GM12878 (cell line): ENCODE measurements around the gene AFF1. TPM values are rescaled to one million over a fixed set of nuclear protein-coding genes. Genes with fewer than 3 reads are reported as not detected.

ENCODE experiments used
- ATAC-seq: fragments of 200-7000 bp; cut with Tn5 transposase; 3 replicates; pipeline ENCODE4 v1.9.1; 2020; ENCODE audit warnings: mild to moderate bottlenecking, moderate library complexity
- BruUV-seq: library from RNA; stranded (reverse); fragments of 400-500 nt; replicated peaks from 2 replicates; lab custom pipeline; 2021; lab: Mats Ljungman, UMichigan
- CTCF ChIA-PET: fragments of 300-600 bp; sonication (Branson Sonifier 250); formaldehyde crosslinking; extraction: SDS; loops from one replicate; lab custom pipeline; 2021; ENCODE audit warnings: inconsistent platforms; lab: Yijun Ruan, JAX
- POLR2A ChIA-PET: fragments of 350-600 bp; formaldehyde crosslinking; extraction: SDS; loops from one replicate; lab custom pipeline; 2021; ENCODE audit warnings: inconsistent platforms; lab: Charles Lee
- RAD21 ChIA-PET: fragments of 300-600 bp; sonication (Branson Sonifier 250); formaldehyde crosslinking; loops from one replicate; lab custom pipeline; 2023; ENCODE audit warnings: antibody characterized with exemption; ENCODE audit not compliant: unreplicated experiment; lab: Charles Lee
- SMC1A ChIA-PET: fragments of 300-600 bp; sonication (Branson Sonifier 250); formaldehyde crosslinking; loops from one replicate; lab custom pipeline; 2023; ENCODE audit not compliant: unreplicated experiment, uncharacterized antibody; lab: Charles Lee
- DNase-seq: peaks from one replicate; pipeline ENCODE4 v3.0.0-alpha.2; 2011; ENCODE audit warnings: low read depth, low spot score
- FAIRE-seq: peaks from 3 replicates; lab custom pipeline; 2011; peaks lifted over from hg19 to GRCh38; lab: Jason Lieb, UNC
- H2AFZ ChIP-seq: 2 replicates; pipeline ENCODE4 v1.6.0; 2011; ENCODE audit warnings: low read depth, low read length, control low read depth; ENCODE audit not compliant: control insufficient read depth
- H3K27ac ChIP-seq: 2 replicates; pipeline ENCODE4 v1.5.1; 2011; ENCODE audit warnings: control low read depth; ENCODE audit not compliant: control insufficient read depth, insufficient read depth
- H3K27me3 ChIP-seq, 2 experiments: replicated peaks in 1 of 2; 2 replicates each; pipeline versions ENCODE4 v1.6.0 to v1.6.1; 2011; ENCODE audit warnings: low read length in 1 of 2; ENCODE audit not compliant: control insufficient read depth in 2 of 2, insufficient read depth in 2 of 2
- H3K36me3 ChIP-seq, 2 experiments: 2 replicates each; pipeline ENCODE4 v1.5.1; 2011; ENCODE audit warnings: low read length in 1 of 2; ENCODE audit not compliant: control insufficient read depth in 2 of 2, insufficient read depth in 2 of 2
- H3K4me1 ChIP-seq: 2 replicates; pipeline ENCODE4 v1.6.1; 2011; ENCODE audit warnings: mild to moderate bottlenecking, low read length, moderate library complexity, mixed read lengths; ENCODE audit not compliant: control insufficient read depth, insufficient read depth
- H3K4me2 ChIP-seq: 2 replicates; pipeline ENCODE4 v1.6.0; 2011; ENCODE audit warnings: control low read depth; ENCODE audit not compliant: control insufficient read depth, insufficient read depth
- H3K4me3 ChIP-seq: fragments of 200-600 bp; sonication (generic); 2 replicates; pipeline ENCODE4 v1.5.1; 2016
- H3K79me2 ChIP-seq: 2 replicates; pipeline ENCODE4 v1.6.0; 2011; ENCODE audit warnings: low read length; ENCODE audit not compliant: control insufficient read depth, insufficient read depth
- H3K9ac ChIP-seq: 2 replicates; pipeline ENCODE4 v1.8.0; 2011; ENCODE audit warnings: low read length, control low read depth, mixed read lengths; ENCODE audit not compliant: control insufficient read depth, insufficient read depth
- H3K9me3 ChIP-seq: replicated peaks from 3 replicates; pipeline ENCODE4 v1.5.1; 2011; ENCODE audit warnings: mild to moderate bottlenecking, low read length; ENCODE audit not compliant: control insufficient read depth, insufficient read depth
- H4K20me1 ChIP-seq: 2 replicates; pipeline ENCODE4 v1.6.0; 2011; ENCODE audit not compliant: control insufficient read depth, insufficient read depth
- CBX5 ChIP-seq: sonication (generic); IDR thresholded peaks from 2 replicates; pipeline ENCODE4 v1.6.1; 2016; ENCODE audit warnings: low read depth, moderate library complexity, mild to moderate bottlenecking, inconsistent platforms
- ESRRA ChIP-seq: IDR thresholded peaks from 2 replicates; pipeline ENCODE4 v1.6.1; 2012; ENCODE audit warnings: mild to moderate bottlenecking, low read length, improper control_type of control experiment
- HCFC1 ChIP-seq: fragments of 150-350 bp; IDR thresholded peaks from 2 replicates; pipeline ENCODE4 v1.6.1; 2014; ENCODE audit warnings: low read length
- HDAC6 ChIP-seq: fragments of 200-600 bp; sonication (generic); IDR thresholded peaks from one replicate; pipeline ENCODE4 v1.8.0; 2017; ENCODE audit warnings: antibody characterized with exemption; ENCODE audit not compliant: unreplicated experiment
- NFYA ChIP-seq: IDR thresholded peaks from 2 replicates; pipeline ENCODE4 v1.6.1; 2011; ENCODE audit warnings: low read depth, mild to moderate bottlenecking, low read length, improper control_type of control experiment, borderline replicate concordance
- ZBTB40 ChIP-seq: fragments of 450-650 bp; IDR thresholded peaks from 2 replicates; pipeline ENCODE4 v1.6.1; 2016; ENCODE audit warnings: mild to moderate bottlenecking, moderate library complexity, borderline replicate concordance
- WGBS: methylation state at CpG from one replicate; pipeline ENCODE4 v1.1.6; 2016; ENCODE audit warnings: low lambda C conversion rate; ENCODE audit not compliant: insufficient replicate concordance, insufficient coverage; ENCODE audit errors: missing lambda C conversion rate; 5-methylcytosine and 5-hydroxymethylcytosine counted together
- in situ Hi-C: fragments of 300-500 bp; cut with MboI; formaldehyde crosslinking; loops from 9 replicates; pipeline ENCODE4 v1.14.3; 2018; ENCODE audit warnings: mixed read lengths
- intact Hi-C: fragments of 100-400 bp; cut with micrococcal nuclease; formaldehyde crosslinking; loops from one replicate; pipeline ENCODE4 v1.14.2; 2022; ENCODE audit not compliant: unreplicated experiment
- polyA plus RNA-seq, 11 experiments: library from polyadenylated mRNA; depleted of rRNA in 4 of 11; unstranded in 6 of 11; stranded (reverse) in 5 of 11; fragments of >200 nt; fragmentation: Nextera tagmentation in 4 of 11; fragmentation: Illumina TruSeq in 1 of 11; extraction: Ambion mirVana in 4 of 11; extraction: Trizol in 1 of 11; gene quantifications; 1 replicate in 1 of 11; 2 replicates in 10 of 11; pipeline versions ENCODE4 v1.2.1 to v1.2.3, GENCODE V29; 2011 to 2016; ENCODE audit warnings: inconsistent platforms in 2 of 11, missing spikeins in 2 of 11, low read depth in 1 of 11
- total RNA-seq, 4 experiments: library from RNA; depleted of rRNA in 3 of 4; stranded (reverse); fragments of >200 nt in 3 of 4; fragmentation: Illumina TruSeq in 1 of 4; extraction: Trizol in 1 of 4; gene quantifications; 2 replicates each; pipeline versions ENCODE4 v1.2.1 to v1.2.3, GENCODE V29; 2013 to 2021

AFF1 gene
- total and polyA plus RNA-seq, 10 of the 15 experiments (the other 5 are each of a cell fraction or from before 2014, with no cell fraction given) = 3.5 to 56.1 (median 21.5) TPM

- ChIA-PET POLR2A (no interaction called here), CTCF (interaction anchor here (1.2 to 1.4 kb wide), 2 partner anchors 9 to 239 kb away, joined by 3 to 8 read pairs; no protein-coding TSS in a partner anchor), RAD21 (no interaction called here), SMC1A (no interaction called here)
- Histone ChIP-seq H3K9me3 (no peaks in the 10 kb centered on the region), H3K4me3 (no peak overlapping the region), H3K27ac (no peak overlapping the region), H3K79me2 (no peaks in the 10 kb centered on the region), H3K36me3 (peaks cover 0 to 19% of the 10 kb centered on the region in 2 experiments; a peak in 2 of 4 replicates), H3K27me3 (no peaks in the 10 kb centered on the region), H3K4me1 (no peaks in the 10 kb centered on the region), H2AFZ (no peak overlapping the region), H3K4me2 (no peak overlapping the region), H4K20me1 (no peaks in the 10 kb centered on the region), H3K9ac (no peak overlapping the region)
- in situ Hi-C loops (no loop called here), intact Hi-C loops (no loop called here)
- no TSS peak for BruUV-seq
- ATAC-seq (no peak), FAIRE-seq (no peak), DNase-seq (no peak)
- 88% methylated on average over 3 of the region's 3 CpGs for WGBS
- TF ChIP-seq HDAC6 (no peak), ZBTB40 (no peak), NFYA (no peak), CBX5 (no peak), HCFC1 (no peak), ESRRA (no peak)
- TF ChIP-seq, all 136 proteins: peak for 0
These were observed 206.6 kb downstream of the AFF1 start for GRCh38 chr4:87141428-87141827.
